ENCODE data around the gene SNHG17. TPM values are rescaled to one million over a fixed set of nuclear protein-coding genes. Genes with fewer than 3 reads are reported as not detected.
"Not testable (repeated sequence)": the region's sequence is repeated elsewhere in the genome, so short reads cannot be mapped to it uniquely, and the experiment has no call there.

Gene SNHG17
- total and polyA plus RNA-seq, 2 of the 4 experiments (the other 2 are of a cell fraction) = 5.4 to 38.2 TPM

GRCh38 chr20:38432870-38433269, 2.3 kb downstream of the SNHG17 start:
- H3K4me1 ChIP-seq (ENCODE audit: control insufficient read depth, insufficient read depth, low read length); H3K4me3 ChIP-seq (ENCODE audit: insufficient read depth, low read depth, low read length); H4K91ac ChIP-seq (ENCODE audit: insufficient read depth, low read depth, low read length); H3K56ac ChIP-seq (ENCODE audit: extremely low read depth, insufficient read depth, low read length); H2AFZ ChIP-seq (replicated peaks; ENCODE audit: low read length, poor library complexity); H4K5ac ChIP-seq (ENCODE audit: low read depth, low read length); ATAC-seq (ENCODE audit: low read depth); H3K27me3 ChIP-seq (ENCODE audit: control insufficient read depth, insufficient read depth, low read length); H2BK120ac ChIP-seq (ENCODE audit: low read depth, low read length); H2BK20ac ChIP-seq (ENCODE audit: low read depth, low read length); CTCF ChIA-PET; H2AK5ac ChIP-seq (ENCODE audit: low read depth, low read length); H2BK5ac ChIP-seq (ENCODE audit: low read depth, low read length, poor library complexity, severe bottlenecking); BruUV-seq (replicated peaks); H3K27ac ChIP-seq (ENCODE audit: insufficient read depth, low read length); H2AK9ac ChIP-seq (replicated peaks; ENCODE audit: low read depth, low read length, poor library complexity); H3K9me3 ChIP-seq (ENCODE audit: control insufficient read depth, insufficient read depth, low read length); intact Hi-C loops (cut with micrococcal nuclease); H3K4me2 ChIP-seq (ENCODE audit: low read depth, low read length); H3K23ac ChIP-seq (ENCODE audit: low read depth, low read length); H3K14ac ChIP-seq (replicated peaks; ENCODE audit: low read depth, low read length); H3K9ac ChIP-seq (ENCODE audit: low read depth, low read length); H3K18ac ChIP-seq (ENCODE audit: low read depth, low read length); in situ Hi-C loops (cut with MboI; ENCODE audit: low sequenced_read_pairs); DNase-seq; H4K8ac ChIP-seq (ENCODE audit: low read depth in 2 of 2, low read length in 2 of 2); H2BK15ac ChIP-seq (ENCODE audit: low read depth, low read length); H3K4ac ChIP-seq (ENCODE audit: low read depth, low read length); dilution Hi-C loops (cut with HindIII; ENCODE audit: low sequenced_read_pairs, unreplicated experiment): not testable (repeated sequence)
- peaks cover 20% of the 10 kb centered on the region; the same call in 1 of the 2 replicates for H3K9me1 ChIP-seq (ENCODE audit: insufficient read depth, low read length)
- H3K36me3 ChIP-seq (ENCODE audit: control insufficient read depth, insufficient read depth, low read length) = peaks cover 53% of the 10 kb centered on the region
- 83% methylated on average over 1 of the region's 5 CpGs; no CpG with 5 or more reads in 1 of the 2 experiments for WGBS, 2 experiments (ENCODE audit: extremely low coverage in 2 of 2, insufficient read length in 1 of 2)
- POLR2A ChIA-PET (ENCODE audit: unreplicated experiment) = interaction anchor here (0.6 kb wide), 1 partner anchor 251 kb away, joined by 3 read pairs; no protein-coding TSS in a partner anchor
- peaks cover 61% of the 10 kb centered on the region for H4K20me1 ChIP-seq (ENCODE audit: insufficient read depth, low read length)
- peaks cover 7 to 64% of the 10 kb centered on the region in 2 experiments; a peak in 3 of 4 replicates for H3K79me1 ChIP-seq (ENCODE audit: low read depth in 1 of 2, low read length in 2 of 2)
